Ishikawa (cell line): ENCODE measurements around the gene TOMM40L.

Experiments used
- CEBPB ChIP-seq: IDR thresholded peaks from 2 replicates; pipeline ENCODE4 v1.6.1; 2012
- CREB1 ChIP-seq: IDR thresholded peaks from 2 replicates; pipeline ENCODE4 v1.6.1; 2012; ENCODE audit warnings: low read depth
- EGR1 ChIP-seq: IDR thresholded peaks from 2 replicates; pipeline ENCODE4 v1.6.1; 2012
- EP300 ChIP-seq: IDR thresholded peaks from 2 replicates; pipeline ENCODE4 v1.6.1; 2012; ENCODE audit warnings: borderline replicate concordance
- FOXM1 ChIP-seq: IDR thresholded peaks from 2 replicates; pipeline ENCODE4 v1.6.1; 2012; ENCODE audit warnings: low read depth, borderline replicate concordance
- NFIC ChIP-seq: IDR thresholded peaks from 2 replicates; pipeline ENCODE4 v1.6.1; 2012
- RAD21 ChIP-seq: IDR thresholded peaks from 2 replicates; pipeline ENCODE4 v1.6.1; 2012; ENCODE audit warnings: low read depth
- TAF1 ChIP-seq: IDR thresholded peaks from 2 replicates; pipeline ENCODE4 v1.6.1; 2012; ENCODE audit warnings: low read depth, mild to moderate bottlenecking
- TCF12 ChIP-seq: IDR thresholded peaks from 2 replicates; pipeline ENCODE4 v1.6.1; 2012; ENCODE audit warnings: low read depth
- TEAD4 ChIP-seq: IDR thresholded peaks from 2 replicates; pipeline ENCODE4 v1.6.1; 2012
- YY1 ChIP-seq: IDR thresholded peaks from 2 replicates; pipeline ENCODE4 v1.6.1; 2012; ENCODE audit warnings: low read depth
- ZBTB7A ChIP-seq: IDR thresholded peaks from 2 replicates; pipeline ENCODE4 v1.6.1; 2012; ENCODE audit warnings: low read depth
- TF ChIP-seq, protein P1 (sequence below): IDR thresholded peaks from 2 replicates; pipeline ENCODE4 v1.6.1; 2012
- TF ChIP-seq, protein P2 (sequence below): IDR thresholded peaks from 2 replicates; pipeline ENCODE4 v1.6.1; 2012
- TF ChIP-seq, protein P3 (sequence below): IDR thresholded peaks from 2 replicates; pipeline ENCODE4 v1.6.1; 2012; ENCODE audit warnings: low read depth, mild to moderate bottlenecking

Gene TOMM40L

DNA sequence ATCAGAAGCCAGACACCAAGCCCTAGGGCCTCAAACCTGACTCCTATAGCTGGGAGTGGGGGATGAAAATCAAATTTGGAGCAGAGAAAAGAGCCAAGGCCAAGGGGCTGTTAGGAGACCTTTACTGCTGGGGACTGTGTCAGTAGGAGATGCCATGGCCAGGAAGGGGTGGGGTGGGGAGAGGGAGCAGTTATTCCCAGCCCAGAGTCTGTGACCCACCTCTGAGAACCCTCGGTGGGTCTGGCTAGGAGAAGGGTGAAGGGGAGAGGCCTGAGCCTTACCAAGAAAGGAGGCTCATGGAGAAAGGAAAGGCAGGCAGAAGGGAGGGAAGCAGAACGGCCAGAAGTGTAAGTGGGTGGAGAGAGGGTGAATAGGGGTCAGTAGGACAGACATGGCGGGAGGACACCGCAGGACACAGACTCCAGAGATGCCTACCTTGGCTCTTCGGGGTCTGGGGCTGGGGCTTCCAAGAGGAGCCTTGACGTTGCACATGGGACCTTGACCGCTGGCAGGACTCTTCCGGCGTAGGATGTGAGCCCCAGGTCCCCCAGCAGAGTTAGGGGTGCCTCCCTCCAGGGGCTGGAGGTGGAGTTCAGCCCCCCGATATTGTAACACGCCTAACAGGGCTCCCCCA is 28.2 kb upstream of the TOMM40L start:
- TF ChIP-seq, protein P1, sequence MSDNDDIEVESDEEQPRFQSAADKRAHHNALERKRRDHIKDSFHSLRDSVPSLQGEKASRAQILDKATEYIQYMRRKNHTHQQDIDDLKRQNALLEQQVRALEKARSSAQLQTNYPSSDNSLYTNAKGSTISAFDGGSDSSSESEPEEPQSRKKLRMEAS: no peak
- TF ChIP-seq TEAD4: no peak
- TF ChIP-seq, protein P2, sequence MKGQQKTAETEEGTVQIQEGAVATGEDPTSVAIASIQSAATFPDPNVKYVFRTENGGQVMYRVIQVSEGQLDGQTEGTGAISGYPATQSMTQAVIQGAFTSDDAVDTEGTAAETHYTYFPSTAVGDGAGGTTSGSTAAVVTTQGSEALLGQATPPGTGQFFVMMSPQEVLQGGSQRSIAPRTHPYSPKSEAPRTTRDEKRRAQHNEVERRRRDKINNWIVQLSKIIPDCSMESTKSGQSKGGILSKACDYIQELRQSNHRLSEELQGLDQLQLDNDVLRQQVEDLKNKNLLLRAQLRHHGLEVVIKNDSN: no peak
- TF ChIP-seq EP300: no peak
- TF ChIP-seq, protein P3, sequence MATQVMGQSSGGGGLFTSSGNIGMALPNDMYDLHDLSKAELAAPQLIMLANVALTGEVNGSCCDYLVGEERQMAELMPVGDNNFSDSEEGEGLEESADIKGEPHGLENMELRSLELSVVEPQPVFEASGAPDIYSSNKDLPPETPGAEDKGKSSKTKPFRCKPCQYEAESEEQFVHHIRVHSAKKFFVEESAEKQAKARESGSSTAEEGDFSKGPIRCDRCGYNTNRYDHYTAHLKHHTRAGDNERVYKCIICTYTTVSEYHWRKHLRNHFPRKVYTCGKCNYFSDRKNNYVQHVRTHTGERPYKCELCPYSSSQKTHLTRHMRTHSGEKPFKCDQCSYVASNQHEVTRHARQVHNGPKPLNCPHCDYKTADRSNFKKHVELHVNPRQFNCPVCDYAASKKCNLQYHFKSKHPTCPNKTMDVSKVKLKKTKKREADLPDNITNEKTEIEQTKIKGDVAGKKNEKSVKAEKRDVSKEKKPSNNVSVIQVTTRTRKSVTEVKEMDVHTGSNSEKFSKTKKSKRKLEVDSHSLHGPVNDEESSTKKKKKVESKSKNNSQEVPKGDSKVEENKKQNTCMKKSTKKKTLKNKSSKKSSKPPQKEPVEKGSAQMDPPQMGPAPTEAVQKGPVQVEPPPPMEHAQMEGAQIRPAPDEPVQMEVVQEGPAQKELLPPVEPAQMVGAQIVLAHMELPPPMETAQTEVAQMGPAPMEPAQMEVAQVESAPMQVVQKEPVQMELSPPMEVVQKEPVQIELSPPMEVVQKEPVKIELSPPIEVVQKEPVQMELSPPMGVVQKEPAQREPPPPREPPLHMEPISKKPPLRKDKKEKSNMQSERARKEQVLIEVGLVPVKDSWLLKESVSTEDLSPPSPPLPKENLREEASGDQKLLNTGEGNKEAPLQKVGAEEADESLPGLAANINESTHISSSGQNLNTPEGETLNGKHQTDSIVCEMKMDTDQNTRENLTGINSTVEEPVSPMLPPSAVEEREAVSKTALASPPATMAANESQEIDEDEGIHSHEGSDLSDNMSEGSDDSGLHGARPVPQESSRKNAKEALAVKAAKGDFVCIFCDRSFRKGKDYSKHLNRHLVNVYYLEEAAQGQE: no peak
- TF ChIP-seq EGR1: no peak
- no peak for TF ChIP-seq CREB1
- no peak for TF ChIP-seq NFIC
- no peak for TF ChIP-seq TAF1
- TF ChIP-seq TCF12: no peak
- no peak for TF ChIP-seq CEBPB
- no peak for TF ChIP-seq FOXM1
- TF ChIP-seq ZBTB7A: no peak
- no peak for TF ChIP-seq RAD21
- TF ChIP-seq YY1: no peak

DNA sequence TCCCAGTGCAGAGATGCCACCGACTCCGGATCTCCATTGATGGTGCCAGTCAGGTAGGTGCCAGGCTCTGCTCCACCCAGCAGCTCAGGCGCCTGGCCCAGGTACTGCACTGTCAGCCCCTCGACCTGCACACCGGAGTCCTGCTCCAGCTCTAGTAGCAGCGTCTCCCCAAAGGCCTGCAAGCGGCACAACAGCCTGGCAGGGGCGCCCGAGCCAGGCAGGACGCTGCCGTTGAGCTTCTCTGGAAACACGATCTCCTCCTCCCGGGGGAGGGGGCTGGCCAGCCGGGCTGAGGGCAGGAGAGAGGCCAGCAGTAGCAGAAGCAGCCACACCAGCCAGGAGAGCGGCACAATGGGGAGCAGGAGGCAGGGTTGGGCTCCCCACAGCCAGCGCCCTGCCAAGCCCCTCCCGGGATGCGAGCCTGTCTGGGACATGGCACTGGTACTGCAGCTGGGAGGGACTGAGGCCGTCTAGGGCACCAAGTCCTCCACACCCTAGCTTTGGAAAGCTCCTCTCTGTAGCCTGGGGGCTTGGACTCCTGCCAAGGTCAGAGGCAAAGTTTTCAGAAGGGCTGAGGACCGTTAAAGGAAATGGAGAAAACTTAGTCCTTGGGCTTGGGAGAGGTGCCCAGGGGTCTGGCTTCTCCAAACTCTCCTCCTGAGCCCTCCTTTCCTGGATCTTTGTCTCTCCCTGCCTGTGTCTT is 27.5 kb upstream of the TOMM40L start:
- TF ChIP-seq NFIC: peak; percentile 58; the same call in 1 of the 2 replicates
- no peak for TF ChIP-seq FOXM1

DNA sequence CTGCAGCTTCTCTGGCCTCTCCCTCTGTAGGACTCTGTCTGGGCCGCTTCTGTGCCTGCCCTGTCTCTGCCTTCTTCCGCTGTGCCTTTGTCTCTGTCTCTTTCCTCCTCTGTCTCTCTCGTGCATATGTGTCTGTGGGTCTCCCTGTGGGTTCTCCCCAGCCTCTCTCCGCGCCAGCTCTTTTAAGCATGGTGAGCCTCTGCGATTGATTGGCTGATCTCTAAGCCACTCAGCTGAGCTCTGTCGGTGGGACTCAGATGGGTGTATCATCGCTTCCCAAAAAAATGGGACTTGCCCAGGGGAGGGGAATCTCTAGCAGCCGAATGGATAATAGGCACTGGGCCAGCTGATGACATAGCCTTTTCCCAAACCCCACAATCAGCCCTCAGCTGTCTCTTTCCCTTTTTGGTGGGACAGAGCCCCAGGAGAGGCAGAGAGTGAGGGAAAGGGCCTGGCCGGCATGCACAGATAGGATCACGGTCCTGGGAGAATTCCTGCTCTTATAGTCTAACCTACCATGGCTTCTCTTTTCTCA is 26.9 kb upstream of the TOMM40L start, which contains the start of gene ADAMTS4:
TSS of gene ADAMTS4 (minus strand) at position 158 of the 535 bp plus-strand sequence. CDS start 427 bp downstream, outside the sequence.
- TF ChIP-seq RAD21 (no peak), CREB1 (no peak), TCF12 (no peak), EP300 (no peak), TEAD4 (no peak), FOXM1 (no peak), CEBPB (no peak), NFIC (no peak), TAF1 (no peak), YY1 (no peak), EGR1 (no peak)
- TF ChIP-seq, protein P3: no peak
- TF ChIP-seq, protein P2: no peak
- TF ChIP-seq, protein P1: no peak

DNA sequence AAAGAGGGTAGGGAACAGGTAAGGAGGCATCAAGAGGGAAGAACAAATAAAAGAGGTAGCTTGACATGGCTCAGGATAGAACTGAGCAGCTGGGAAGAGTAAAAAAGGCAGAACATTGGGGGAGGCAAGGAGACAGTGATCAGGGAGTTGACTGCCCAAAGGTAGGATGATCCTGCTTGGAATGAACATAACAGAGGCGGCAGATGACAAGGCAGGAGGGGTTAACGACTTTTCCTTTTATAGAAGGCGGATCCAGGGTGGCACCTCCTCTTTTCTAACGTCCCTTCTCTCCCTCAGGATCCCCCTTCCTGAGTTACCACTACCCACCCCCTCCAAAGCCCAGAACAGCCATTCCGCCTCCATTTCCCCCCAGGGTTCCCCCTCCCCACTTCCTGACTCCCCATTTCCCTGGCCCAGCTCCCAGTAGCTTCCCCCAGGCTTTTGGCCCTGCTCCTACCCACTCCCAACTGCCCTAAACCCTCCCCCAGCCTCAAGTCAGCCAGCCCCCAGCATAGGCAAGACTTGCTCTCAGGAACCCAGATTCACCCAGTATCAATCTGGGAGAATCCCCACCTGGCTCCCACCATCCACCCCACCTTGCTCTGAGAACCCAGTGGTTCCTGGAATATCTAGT is 26.2 kb upstream of the TOMM40L start:
- TF ChIP-seq, protein P2: no peak
- TF ChIP-seq EGR1 (no peak), CEBPB (no peak), TAF1 (no peak), ZBTB7A (no peak), TEAD4 (no peak), EP300 (no peak), NFIC (no peak), YY1 (no peak), FOXM1 (no peak), TCF12 (no peak), CREB1 (no peak), RAD21 (no peak)
- TF ChIP-seq, protein P1: no peak
- TF ChIP-seq, protein P3: no peak
